Karpas-422 (cell line): Measurements from ENCODE around the gene ASL. TPM values are rescaled to one million over a fixed set of nuclear protein-coding genes. Genes with fewer than 3 reads are reported as not detected.
"Not testable (repeated sequence)": the region's sequence is repeated elsewhere in the genome, so short reads cannot be mapped to it uniquely, and the experiment has no call there.

Experiments
- DNase-seq: peaks from one replicate; pipeline ENCODE4 v3.0.0-alpha.2; 2015
- H2AFZ ChIP-seq: fragments of 200-600 bp; sonication (generic); 2 replicates; pipeline ENCODE4 v1.6.1; 2014; ENCODE audit warnings: antibody characterized with exemption, low read length, mixed read lengths
- H3K27ac ChIP-seq: fragments of 200-600 bp; sonication (generic); 2 replicates; pipeline ENCODE4 v1.5.1; 2014; ENCODE audit warnings: mild to moderate bottlenecking, low read length, moderate library complexity
- H3K27me3 ChIP-seq: fragments of 200-600 bp; sonication (generic); 2 replicates; pipeline ENCODE4 v1.6.1; 2014; ENCODE audit warnings: low read length, mixed read lengths
- H3K36me3 ChIP-seq: fragments of 200-600 bp; sonication (generic); 2 replicates; pipeline ENCODE4 v1.6.1; 2014; ENCODE audit warnings: low read length, mixed read lengths; ENCODE audit not compliant: insufficient read depth
- H3K4me1 ChIP-seq: fragments of 200-600 bp; sonication (generic); 2 replicates; pipeline ENCODE4 v1.6.1; 2014; ENCODE audit warnings: mild to moderate bottlenecking, low read length, mixed read lengths
- H3K4me2 ChIP-seq: fragments of 200-600 bp; sonication (generic); 2 replicates; pipeline ENCODE4 v1.6.1; 2014; ENCODE audit warnings: low read length, low read depth, mild to moderate bottlenecking; ENCODE audit not compliant: poor library complexity, severe bottlenecking
- H3K4me3 ChIP-seq: fragments of 200-600 bp; sonication (generic); 2 replicates; pipeline ENCODE4 v1.5.1; 2014; ENCODE audit warnings: mild to moderate bottlenecking, antibody characterized with exemption, low read length, mixed read lengths
- H3K79me2 ChIP-seq: fragments of 200-600 bp; sonication (generic); 2 replicates; pipeline ENCODE4 v1.6.1; 2014; ENCODE audit warnings: mild to moderate bottlenecking, low read length, mixed read lengths
- H3K9ac ChIP-seq: fragments of 200-600 bp; sonication (generic); 2 replicates; pipeline ENCODE4 v1.6.0; 2014; ENCODE audit warnings: low read length
- H3K9me2 ChIP-seq: fragments of 200-600 bp; sonication (generic), shearing (Covaris generic); replicated peaks from 2 replicates; pipeline ENCODE4 v1.6.0; 2014; ENCODE audit warnings: mild to moderate bottlenecking, low read length, moderate library complexity; ENCODE audit not compliant: insufficient read depth
- H3K9me3 ChIP-seq: fragments of 300-700, 200-600 bp; sonication (generic); 2 replicates; pipeline ENCODE4 v1.6.1; 2014; ENCODE audit warnings: low read length, mixed read lengths
- H4K20me1 ChIP-seq: fragments of 200-600 bp; sonication (generic); 2 replicates; pipeline ENCODE4 v1.6.1; 2014; ENCODE audit warnings: mild to moderate bottlenecking, antibody characterized with exemption, low read length, low read depth; ENCODE audit not compliant: insufficient read depth
- total RNA-seq: library from RNA; depleted of rRNA; stranded (reverse); fragments of >200 nt; shearing (Covaris generic); gene quantifications from 2 replicates; pipeline ENCODE4 v1.2.3, GENCODE V29; 2014; ENCODE audit warnings: low replicate concordance

The ASL gene
- total RNA-seq, 1 experiment from 2014 or later, result 19.4 TPM

DNA sequence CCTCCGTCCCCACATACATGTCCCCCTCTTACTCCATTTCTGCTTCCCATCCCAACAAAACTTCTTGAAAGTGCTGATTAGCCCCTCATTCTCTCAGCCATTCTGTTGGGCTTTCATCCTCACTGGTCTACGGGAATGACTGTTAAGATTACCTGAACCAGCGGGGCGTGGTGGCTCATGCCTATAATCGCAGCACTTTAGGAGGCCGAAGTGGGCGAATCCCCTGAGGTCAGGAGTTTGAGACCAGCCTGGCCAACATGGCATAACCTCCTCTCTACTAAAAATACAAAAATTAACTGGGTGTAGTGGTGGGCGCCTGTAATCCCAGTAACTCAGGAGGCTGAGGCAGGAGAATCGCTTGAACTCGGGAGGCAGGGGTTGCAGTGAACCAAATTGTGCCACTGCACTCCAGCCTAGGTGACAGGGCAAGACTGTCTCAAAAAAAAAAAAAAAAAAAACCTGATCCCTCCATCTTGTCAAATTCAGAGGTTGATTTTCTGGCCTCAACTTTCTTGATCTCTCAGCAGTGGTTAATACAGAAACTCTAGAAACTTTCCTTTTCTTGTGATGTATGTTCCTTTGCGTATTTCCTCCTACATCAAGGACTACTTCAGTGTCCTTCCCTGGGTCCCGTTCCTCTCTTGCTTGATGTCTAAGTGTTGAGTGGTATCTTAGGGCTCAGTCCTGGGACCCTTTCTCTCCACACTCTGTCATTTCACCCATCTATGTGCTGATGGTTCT, 41.2 kb downstream of the ASL start:
- H3K27me3 ChIP-seq, H2AFZ ChIP-seq, H3K9me3 ChIP-seq, H3K4me3 ChIP-seq, H3K9me2 ChIP-seq, DNase-seq, H3K9ac ChIP-seq, H3K27ac ChIP-seq: not testable (repeated sequence)
- H3K36me3 ChIP-seq, result peaks cover 16% of the 10 kb centered on the region; the same call in 1 of the 2 replicates
- peaks cover 30% of the 10 kb centered on the region for H3K4me1 ChIP-seq
- H3K79me2 ChIP-seq, result peaks cover 73% of the 10 kb centered on the region
- peak overlapping the region; percentile 90 for H3K4me2 ChIP-seq
- H4K20me1 ChIP-seq, result peaks cover 30% of the 10 kb centered on the region

DNA sequence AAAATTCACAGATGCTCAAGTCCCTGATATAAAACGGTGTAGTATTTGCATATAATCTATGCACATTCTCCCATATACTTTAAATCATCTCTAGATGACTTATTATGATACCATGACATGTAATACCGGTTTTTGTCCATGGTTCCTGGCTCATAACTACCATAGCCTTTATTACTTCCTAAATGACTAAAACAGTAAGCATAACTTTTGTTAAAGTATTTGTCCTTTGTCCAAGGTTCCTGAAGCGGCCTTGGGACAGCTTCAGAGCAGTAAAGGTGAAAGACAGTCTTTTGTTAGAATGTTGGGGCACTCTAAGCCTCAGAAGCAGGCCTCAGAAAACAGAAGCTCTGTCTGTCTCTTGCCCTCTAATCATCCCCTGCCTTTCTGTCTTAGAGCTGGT, 43.0 kb downstream of the ASL start:
- Histone ChIP-seq H2AFZ (no peak overlapping the region), H3K9me2 (no peaks in the 10 kb centered on the region), H3K36me3 (peaks cover 16% of the 10 kb centered on the region; the same call in 1 of the 2 replicates), H3K4me1 (peaks cover 30% of the 10 kb centered on the region), H3K27ac (no peak overlapping the region), H4K20me1 (peaks cover 32% of the 10 kb centered on the region), H3K4me3 (no peak overlapping the region), H3K4me2 (no peak overlapping the region), H3K79me2 (peaks cover 90% of the 10 kb centered on the region), H3K27me3 (no peaks in the 10 kb centered on the region), H3K9ac (no peak overlapping the region; the same call in 1 of the 2 replicates), H3K9me3 (no peaks in the 10 kb centered on the region)
- DNase-seq, result no peak

DNA sequence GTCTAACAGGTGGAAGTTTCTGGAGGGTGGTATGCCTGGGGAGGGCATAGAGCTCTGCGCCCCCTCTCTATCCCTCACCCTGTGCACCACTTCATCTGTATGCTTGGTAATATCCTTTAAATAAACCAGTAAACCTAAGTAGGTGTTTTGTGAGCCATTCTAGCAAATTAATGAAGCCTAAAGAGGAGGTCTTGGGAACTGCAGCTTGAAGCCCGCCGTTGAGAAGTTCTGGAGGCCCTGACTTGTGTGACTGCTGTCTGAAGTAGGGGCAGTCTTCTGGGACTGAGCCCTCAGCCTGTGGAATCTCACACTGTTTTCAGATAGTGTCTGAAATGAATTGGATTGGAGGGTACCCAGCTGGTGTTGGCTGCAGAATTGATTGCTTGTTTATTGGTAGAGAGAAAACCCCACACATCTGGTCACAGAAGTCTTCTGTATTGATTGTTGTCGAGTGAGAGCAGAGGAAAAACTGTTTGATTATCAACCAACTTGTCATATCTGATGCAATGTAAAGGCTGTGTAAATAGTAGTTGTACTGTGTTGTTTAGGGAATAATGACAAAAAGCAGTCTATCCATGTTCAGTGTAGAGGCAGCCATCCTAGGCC, 43.7 kb downstream of the ASL start:
- H2AFZ ChIP-seq, result no peak overlapping the region
- H3K36me3 ChIP-seq, result peaks cover 16% of the 10 kb centered on the region; the same call in 1 of the 2 replicates
- H3K9me2 ChIP-seq, result no peaks in the 10 kb centered on the region
- no peak overlapping the region for H3K4me2 ChIP-seq
- no peaks in the 10 kb centered on the region for H3K27me3 ChIP-seq
- H3K9me3 ChIP-seq, result no peaks in the 10 kb centered on the region
- H3K79me2 ChIP-seq, result peaks cover 90% of the 10 kb centered on the region
- no peak overlapping the region for H3K27ac ChIP-seq
- H4K20me1 ChIP-seq, result peaks cover 32% of the 10 kb centered on the region
- H3K4me3 ChIP-seq, result no peak overlapping the region
- no peak for DNase-seq
- H3K4me1 ChIP-seq, result peaks cover 26% of the 10 kb centered on the region
- no peak overlapping the region for H3K9ac ChIP-seq

GRCh38 chr7:66123175-66123528, 47.5 kb downstream of the ASL start:
- H3K27ac ChIP-seq, result no peak overlapping the region
- peaks cover 32% of the 10 kb centered on the region for H4K20me1 ChIP-seq

GRCh38 chr7:66124569-66124861, 48.9 kb downstream of the ASL start:
- not testable (repeated sequence) for H3K4me3 ChIP-seq, H3K27me3 ChIP-seq, H3K27ac ChIP-seq, H3K9me3 ChIP-seq, DNase-seq, H3K36me3 ChIP-seq, H3K4me1 ChIP-seq, H3K4me2 ChIP-seq, H3K9ac ChIP-seq, H3K9me2 ChIP-seq, H2AFZ ChIP-seq
- Histone ChIP-seq H3K79me2 (peaks cover 91% of the 10 kb centered on the region), H4K20me1 (peaks cover 23% of the 10 kb centered on the region)

More at GRCh38 chr7:66123175-66123528, 47.5 kb downstream of the ASL start:
- Histone ChIP-seq H3K4me2 (no peak overlapping the region), H3K9ac (no peak overlapping the region), H3K36me3 (peaks cover 6% of the 10 kb centered on the region; the same call in 1 of the 2 replicates), H3K4me3 (no peak overlapping the region), H3K79me2 (peaks cover 93% of the 10 kb centered on the region), H3K9me3 (no peaks in the 10 kb centered on the region), H3K27me3 (no peaks in the 10 kb centered on the region), H2AFZ (no peak overlapping the region), H3K4me1 (peaks cover 9% of the 10 kb centered on the region), H3K9me2 (no peaks in the 10 kb centered on the region)
- no peak for DNase-seq

- no peaks in the 10 kb centered on the region for H3K9me2 ChIP-seq
- peaks cover 88% of the 10 kb centered on the region for H3K79me2 ChIP-seq
- no peak for DNase-seq
- no peak overlapping the region for H3K9ac ChIP-seq
- H3K27ac ChIP-seq, result no peak overlapping the region
- peaks cover 23% of the 10 kb centered on the region for H4K20me1 ChIP-seq
- peaks cover 6% of the 10 kb centered on the region; the same call in 1 of the 2 replicates for H3K36me3 ChIP-seq
- H3K4me1 ChIP-seq, result no peaks in the 10 kb centered on the region
- no peak overlapping the region for H2AFZ ChIP-seq
- H3K4me2 ChIP-seq, result no peak overlapping the region
- no peaks in the 10 kb centered on the region for H3K27me3 ChIP-seq
- no peak overlapping the region for H3K4me3 ChIP-seq
- no peaks in the 10 kb centered on the region for H3K9me3 ChIP-seq
These were observed 49.6 kb downstream of the ASL start for GRCh38 chr7:66125052-66125694.

DNA sequence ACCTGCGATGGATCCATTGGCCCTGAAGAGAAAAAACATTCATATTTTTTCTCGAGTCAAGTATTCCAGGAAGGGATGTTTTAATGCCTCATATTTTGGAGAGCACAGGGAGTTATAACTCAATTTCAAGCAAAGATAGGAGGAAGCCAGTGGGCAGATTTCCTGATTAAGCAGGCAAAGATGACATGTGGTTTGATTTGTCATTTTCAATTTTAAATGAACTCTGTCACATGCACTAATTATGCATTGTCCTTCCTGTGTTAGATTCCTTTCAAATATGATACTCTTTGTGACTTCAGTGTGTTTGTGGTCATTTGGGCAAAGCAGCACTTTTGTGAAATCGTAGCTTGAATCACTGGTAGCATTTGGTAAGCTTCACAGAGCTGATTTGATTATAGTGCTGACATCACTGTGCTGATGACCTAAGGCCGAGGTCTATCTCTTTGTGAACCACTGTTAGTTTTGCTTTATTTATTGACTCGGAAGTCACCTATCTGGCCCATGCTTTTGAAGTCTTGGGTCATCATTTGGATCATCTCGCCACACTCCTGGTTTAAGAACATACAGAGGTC, 50.2 kb downstream of the ASL start:
- not testable (repeated sequence) for H3K27me3 ChIP-seq, DNase-seq, H3K9me3 ChIP-seq, H3K27ac ChIP-seq, H3K36me3 ChIP-seq, H2AFZ ChIP-seq, H3K9me2 ChIP-seq, H3K4me3 ChIP-seq, H3K9ac ChIP-seq, H3K4me1 ChIP-seq, H3K4me2 ChIP-seq
- Histone ChIP-seq H4K20me1 (peaks cover 23% of the 10 kb centered on the region), H3K79me2 (peaks cover 89% of the 10 kb centered on the region)

DNA sequence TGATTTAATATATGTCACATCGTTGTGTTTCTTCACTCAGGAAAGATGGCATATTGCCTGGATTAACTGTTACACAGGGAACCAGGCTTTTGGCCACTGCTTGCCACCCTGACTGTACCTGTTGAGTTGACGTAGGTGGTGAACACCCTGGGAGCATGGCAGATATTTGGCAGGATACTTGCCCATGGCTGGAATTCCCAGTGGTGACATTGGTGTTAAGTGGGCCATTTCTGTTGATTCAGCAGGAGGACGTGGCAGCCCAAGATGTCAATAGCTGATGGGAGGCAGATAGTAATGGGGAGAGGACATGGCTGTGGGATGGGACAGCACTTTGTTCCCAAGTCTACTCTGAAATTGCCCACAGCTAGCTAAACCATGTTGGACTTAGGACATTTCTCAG, 51.6 kb downstream of the ASL start:
- not testable (repeated sequence) for H3K27ac ChIP-seq, H2AFZ ChIP-seq, H3K4me2 ChIP-seq, H3K9me2 ChIP-seq, H3K4me3 ChIP-seq, H3K9ac ChIP-seq, H3K27me3 ChIP-seq, H3K9me3 ChIP-seq, DNase-seq, H3K4me1 ChIP-seq
- Histone ChIP-seq H4K20me1 (peaks cover 13% of the 10 kb centered on the region; the same call in 1 of the 2 replicates), H3K36me3 (peaks cover 12% of the 10 kb centered on the region; the same call in 1 of the 2 replicates), H3K79me2 (peaks cover 83% of the 10 kb centered on the region)
